MM.1S (cell line): Measurements from ENCODE around the gene HOXB3.

Source experiments
- CTCF ChIP-seq: fragments of 300-600 bp; sonication (generic); IDR thresholded peaks from 2 replicates; pipeline ENCODE4 v1.5.1; 2016; ENCODE audit warnings: antibody characterized with exemption, low read length, mixed read lengths
- EZH2 ChIP-seq: fragments of 300-600 bp; sonication (generic); optimal IDR thresholded peaks from 2 replicates; pipeline ENCODE3; 2017; ENCODE audit warnings: low read depth, mild to moderate bottlenecking, antibody characterized with exemption, low read length, mixed read lengths
- EZH2phosphoT487 ChIP-seq: fragments of 300-600 bp; sonication (generic); IDR thresholded peaks from 2 replicates; pipeline ENCODE4 v1.6.1; 2018; ENCODE audit warnings: antibody characterized with exemption, low read length

GRCh38 chr17:48528153-48528935, 61.7 kb downstream of the HOXB3 start:
- TF ChIP-seq EZH2 (no peak), CTCF (no peak), EZH2phosphoT487 (no peak)
